ENCODE results near the gene SNED1.
"Not testable (repeated sequence)": the region's sequence is repeated elsewhere in the genome, so short reads cannot be mapped to it uniquely, and the experiment has no call there.

The SNED1 gene

DNA sequence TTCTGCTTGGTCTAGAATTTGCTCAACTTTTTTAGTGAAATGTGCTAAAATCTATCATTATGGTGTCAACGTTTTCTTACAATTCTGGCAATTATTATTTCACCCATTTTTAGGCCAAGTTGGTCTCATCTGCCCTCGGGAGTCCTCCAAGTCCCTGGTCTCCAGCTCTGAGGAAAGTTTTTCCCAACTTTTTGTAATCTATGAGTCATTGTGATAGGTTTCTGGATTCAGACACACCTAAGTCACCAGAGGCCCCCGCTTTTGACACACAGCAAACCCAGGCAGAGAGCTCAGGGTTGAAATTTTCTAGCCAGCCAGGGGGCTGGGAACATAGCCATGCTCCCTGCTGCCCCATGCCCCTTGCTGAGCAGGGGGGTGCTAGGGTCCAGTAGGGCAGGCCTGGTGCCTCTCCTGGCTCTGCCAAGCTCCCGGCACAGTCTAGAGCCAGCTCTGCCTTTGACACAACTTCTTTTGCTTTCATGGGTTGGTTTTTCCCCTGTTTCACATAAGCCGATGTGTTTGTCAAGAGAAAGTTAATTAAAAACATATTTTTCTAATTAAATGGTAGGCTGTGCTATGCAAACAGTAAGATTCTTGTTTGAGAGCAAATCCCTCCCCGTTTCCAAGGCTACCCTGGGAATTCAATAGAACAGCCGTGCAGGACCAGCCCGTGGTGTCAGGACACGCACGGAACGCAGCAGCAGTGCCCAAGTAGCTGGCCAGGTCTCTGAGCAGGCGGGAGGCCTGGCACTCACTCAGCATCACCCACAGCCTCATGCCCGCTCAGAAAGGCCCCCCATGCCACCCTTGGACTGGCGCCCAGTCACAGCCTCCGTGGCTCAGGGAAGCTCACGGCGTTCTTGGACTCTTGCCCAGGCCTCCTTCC is 25.5 kb upstream of the SNED1 start:
- TF ChIP-seq, protein P1, sequence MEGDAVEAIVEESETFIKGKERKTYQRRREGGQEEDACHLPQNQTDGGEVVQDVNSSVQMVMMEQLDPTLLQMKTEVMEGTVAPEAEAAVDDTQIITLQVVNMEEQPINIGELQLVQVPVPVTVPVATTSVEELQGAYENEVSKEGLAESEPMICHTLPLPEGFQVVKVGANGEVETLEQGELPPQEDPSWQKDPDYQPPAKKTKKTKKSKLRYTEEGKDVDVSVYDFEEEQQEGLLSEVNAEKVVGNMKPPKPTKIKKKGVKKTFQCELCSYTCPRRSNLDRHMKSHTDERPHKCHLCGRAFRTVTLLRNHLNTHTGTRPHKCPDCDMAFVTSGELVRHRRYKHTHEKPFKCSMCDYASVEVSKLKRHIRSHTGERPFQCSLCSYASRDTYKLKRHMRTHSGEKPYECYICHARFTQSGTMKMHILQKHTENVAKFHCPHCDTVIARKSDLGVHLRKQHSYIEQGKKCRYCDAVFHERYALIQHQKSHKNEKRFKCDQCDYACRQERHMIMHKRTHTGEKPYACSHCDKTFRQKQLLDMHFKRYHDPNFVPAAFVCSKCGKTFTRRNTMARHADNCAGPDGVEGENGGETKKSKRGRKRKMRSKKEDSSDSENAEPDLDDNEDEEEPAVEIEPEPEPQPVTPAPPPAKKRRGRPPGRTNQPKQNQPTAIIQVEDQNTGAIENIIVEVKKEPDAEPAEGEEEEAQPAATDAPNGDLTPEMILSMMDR (IDR thresholded peaks at IDR 0.05; ENCODE audit: insufficient read depth, low read length, missing control alignments): no peak
- ChIA-PET CTCF (interaction anchor here (0.9 kb wide), 1 partner anchor 19 kb away, joined by 3 read pairs; no protein-coding TSS in a partner anchor), POLR2A (no interaction called here)
- DNase-seq (ENCODE audit: low read depth, low spot score): no peak
- no peak overlapping the region for H3K4me3 ChIP-seq (ENCODE audit: low read depth, low read length)

DNA sequence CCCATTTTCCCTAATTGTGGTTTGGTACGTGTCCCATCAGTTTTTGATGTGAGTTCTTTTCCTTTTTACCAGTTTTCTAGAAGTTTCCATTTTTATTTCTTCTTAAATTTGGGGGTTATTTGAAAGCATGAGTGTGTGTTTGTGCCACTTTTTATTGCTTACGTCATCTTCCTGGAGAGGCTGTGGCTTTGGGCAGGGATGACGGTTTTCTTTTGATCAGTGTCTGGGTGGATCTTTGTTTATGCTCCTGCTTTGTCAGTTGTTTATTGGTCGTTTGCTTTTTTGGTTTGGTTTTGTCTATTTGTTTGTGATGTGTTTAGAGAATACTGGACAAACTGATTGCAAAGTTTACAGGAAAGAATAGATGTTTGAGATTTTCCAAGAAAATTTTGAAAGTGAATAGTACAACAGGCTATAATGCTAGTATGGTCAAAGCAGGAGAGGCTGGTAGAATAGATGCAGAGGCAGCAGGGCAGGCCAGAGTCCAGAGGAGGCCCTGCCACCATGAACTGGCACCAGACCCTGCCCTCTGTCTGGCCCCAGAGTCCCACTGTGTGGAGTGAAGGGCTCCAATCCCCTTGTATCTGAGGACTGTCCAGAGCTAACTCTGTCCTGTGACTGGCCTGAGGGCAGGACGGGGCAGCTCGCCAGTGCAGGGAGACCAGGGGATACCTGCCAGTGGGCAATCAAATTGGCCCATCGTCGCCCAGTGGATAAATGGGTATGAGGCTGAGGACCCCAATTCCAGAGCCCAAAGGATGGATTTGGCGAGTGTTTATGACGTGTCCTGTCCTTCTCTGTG is 23.4 kb upstream of the SNED1 start:
- POLR2A ChIA-PET: no interaction called here
- TF ChIP-seq, protein P1 (IDR thresholded peaks at IDR 0.05; ENCODE audit: insufficient read depth, low read length, missing control alignments): no peak
- CTCF ChIA-PET: no interaction called here
- DNase-seq (ENCODE audit: low read depth, low spot score): no peak
- H3K4me3 ChIP-seq (ENCODE audit: low read depth, low read length): no peak overlapping the region

DNA sequence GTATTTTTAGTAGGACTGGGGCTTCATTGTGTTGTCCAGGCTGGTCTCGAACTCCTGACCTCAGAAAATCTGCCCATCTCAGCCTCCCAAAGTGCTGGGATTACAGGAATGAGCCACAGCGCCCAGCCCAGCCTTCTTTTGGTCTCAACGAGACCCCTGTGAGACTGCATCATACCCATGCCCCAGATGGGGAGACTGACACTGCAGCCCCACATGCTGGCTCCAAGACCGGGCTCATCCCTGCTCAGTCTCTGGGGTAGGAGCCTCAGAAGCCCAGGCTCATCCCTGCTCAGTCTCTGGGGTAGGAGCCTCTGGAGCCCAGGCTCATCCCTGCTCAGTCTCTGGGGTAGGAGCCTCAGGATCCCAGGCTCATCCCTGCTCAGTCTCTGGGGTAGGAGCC is 22.5 kb upstream of the SNED1 start:
- CTCF ChIA-PET; H3K4me3 ChIP-seq (ENCODE audit: low read depth, low read length); DNase-seq (ENCODE audit: low read depth, low spot score); POLR2A ChIA-PET: not testable (repeated sequence)

GRCh38 chr2:240981280-240981679 is 17.1 kb upstream of the SNED1 start:
- no peak for DNase-seq (ENCODE audit: low read depth, low spot score)
- ChIA-PET CTCF (interaction anchor here (2.3 kb wide), 1 partner anchor 67 kb away, joined by 5 read pairs; no protein-coding TSS in a partner anchor), POLR2A (interaction anchor here (0.6 kb wide), 1 partner anchor 599 kb away, joined by 3 read pairs; no protein-coding TSS in a partner anchor)
- TF ChIP-seq, protein P1 (IDR thresholded peaks at IDR 0.05; ENCODE audit: insufficient read depth, low read length, missing control alignments): no peak
- no peak overlapping the region for H3K4me3 ChIP-seq (ENCODE audit: low read depth, low read length)

DNA sequence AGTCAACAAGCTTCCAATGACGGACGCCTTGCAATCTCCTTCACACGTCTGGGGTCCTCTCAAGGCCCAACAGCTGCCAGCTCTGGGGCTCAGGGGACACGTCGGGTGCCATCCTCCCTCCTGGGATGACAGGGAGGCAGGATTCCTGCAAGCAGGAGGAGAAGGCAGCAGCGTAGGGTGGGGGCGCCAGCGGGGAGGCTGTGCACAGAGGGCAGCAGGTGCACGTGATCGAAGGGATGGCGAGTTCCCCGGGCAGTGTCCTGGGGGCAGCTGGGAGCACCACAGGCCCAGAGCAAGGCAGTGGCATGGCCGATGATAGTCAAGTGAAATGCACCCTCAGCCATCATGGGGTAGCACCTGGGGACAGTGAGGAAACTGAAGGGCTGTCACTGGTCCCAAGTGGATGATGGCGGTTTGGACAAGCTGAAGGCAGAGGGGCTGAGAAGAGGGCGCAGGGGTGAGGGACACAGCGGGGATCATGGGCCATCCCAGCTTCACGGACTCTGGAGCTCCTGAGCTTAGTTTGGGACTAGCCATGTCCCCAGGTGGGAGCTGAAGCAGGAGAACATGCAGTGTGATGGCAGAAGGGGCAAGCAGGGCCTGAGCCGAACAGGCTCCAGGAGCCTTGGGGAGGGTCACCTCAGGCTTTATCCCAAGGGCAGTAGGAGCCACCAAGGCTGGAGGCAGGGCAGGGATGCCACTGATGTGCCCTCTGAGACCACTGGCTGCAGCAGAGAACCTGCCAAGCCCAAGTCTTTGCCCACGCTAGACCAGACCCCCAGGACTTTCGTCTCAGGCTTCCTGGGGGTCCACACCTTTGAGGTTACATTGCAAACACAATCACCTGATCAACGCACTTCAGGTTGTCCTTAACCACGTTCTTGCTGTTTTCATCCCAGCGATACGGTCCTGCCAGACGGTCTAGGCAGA is 16.3 kb upstream of the SNED1 start:
- ChIA-PET CTCF (interaction anchor here (1.5 to 2.3 kb wide), 2 partner anchors 9 to 68 kb away, joined by 5 to 6 read pairs; no protein-coding TSS in a partner anchor), POLR2A (interaction anchor here (0.6 kb wide), 1 partner anchor 598 kb away, joined by 3 read pairs; no protein-coding TSS in a partner anchor)
- no peak overlapping the region for H3K4me3 ChIP-seq (ENCODE audit: low read depth, low read length)
- no peak for DNase-seq (ENCODE audit: low read depth, low spot score)
- TF ChIP-seq, protein P1 (IDR thresholded peaks at IDR 0.05; ENCODE audit: insufficient read depth, low read length, missing control alignments): no peak

GRCh38 chr2:240982821-240983281 is 15.6 kb upstream of the SNED1 start:
- CTCF ChIA-PET: interaction anchor here (0.9 to 2.3 kb wide), 3 partner anchors 9 to 68 kb away, joined by 5 to 6 read pairs (median 5); no protein-coding TSS in a partner anchor

More at GRCh38 chr2:240982821-240983281, 15.6 kb upstream of the SNED1 start:
- DNase-seq (ENCODE audit: low read depth, low spot score): no peak
- H3K4me3 ChIP-seq (ENCODE audit: low read depth, low read length): no peak overlapping the region
- POLR2A ChIA-PET: no interaction called here
- TF ChIP-seq, protein P1 (IDR thresholded peaks at IDR 0.05; ENCODE audit: insufficient read depth, low read length, missing control alignments): no peak
